ENCODE results near the gene CTAGE4. TPM values are rescaled to one million over a fixed set of nuclear protein-coding genes. Genes with fewer than 3 reads are reported as not detected.
"Not testable (repeated sequence)": the region's sequence is repeated elsewhere in the genome, so short reads cannot be mapped to it uniquely, and the experiment has no call there.

CTAGE4 gene, protein sequence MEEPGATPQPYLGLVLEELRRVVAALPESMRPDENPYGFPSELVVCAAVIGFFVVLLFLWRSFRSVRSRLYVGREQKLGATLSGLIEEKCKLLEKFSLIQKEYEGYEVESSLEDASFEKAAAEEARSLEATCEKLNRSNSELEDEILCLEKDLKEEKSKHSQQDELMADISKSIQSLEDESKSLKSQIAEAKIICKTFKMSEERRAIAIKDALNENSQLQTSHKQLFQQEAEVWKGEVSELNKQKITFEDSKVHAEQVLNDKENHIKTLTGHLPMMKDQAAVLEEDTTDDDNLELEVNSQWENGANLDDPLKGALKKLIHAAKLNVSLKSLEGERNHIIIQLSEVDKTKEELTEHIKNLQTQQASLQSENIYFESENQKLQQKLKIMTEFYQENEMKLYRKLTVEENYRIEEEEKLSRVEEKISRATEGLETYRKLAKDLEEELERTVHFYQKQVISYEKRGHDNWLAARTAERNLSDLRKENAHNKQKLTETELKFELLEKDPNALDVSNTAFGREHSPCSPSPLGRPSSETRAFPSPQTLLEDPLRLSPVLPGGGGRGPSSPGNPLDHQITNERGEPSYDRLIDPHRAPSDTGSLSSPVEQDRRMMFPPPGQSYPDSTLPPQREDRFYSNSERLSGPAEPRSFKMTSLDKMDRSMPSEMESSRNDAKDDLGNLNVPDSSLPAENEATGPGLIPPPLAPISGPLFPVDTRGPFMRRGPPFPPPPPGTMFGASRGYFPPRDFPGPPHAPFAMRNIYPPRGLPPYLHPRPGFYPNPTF
- 0.55 TPM in 1 of 2 replicates, not detected in the other for total RNA-seq
- long read RNA-seq, result 0 reads

DNA sequence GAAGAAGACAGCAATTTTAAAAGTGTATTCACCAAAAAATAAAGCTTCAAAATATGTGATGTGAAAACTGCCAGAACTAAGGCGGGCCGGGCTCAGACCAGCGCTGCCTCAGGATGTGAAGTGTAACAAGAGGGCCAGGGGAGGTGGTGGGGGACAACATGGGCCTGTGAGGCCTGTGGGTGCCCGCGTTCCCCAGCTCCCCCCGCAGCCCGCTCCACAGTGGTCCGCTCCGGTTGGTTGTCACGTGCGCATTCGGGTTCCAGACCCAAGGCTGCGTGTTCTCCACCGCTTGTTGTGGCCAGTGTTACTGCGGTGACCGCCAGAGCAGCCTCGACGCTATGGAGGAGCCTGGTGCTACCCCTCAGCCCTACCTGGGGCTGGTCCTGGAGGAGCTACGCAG, at the start of gene CTAGE4:
Gene CTAGE4 (plus strand): TSS at position 301 of the 400 bp plus-strand sequence. CDS start 38 bp downstream, at position 339.
- H3K4me3 Mint-ChIP-seq; H3K27me3 Mint-ChIP-seq (ENCODE audit: low read depth); H3K36me3 Mint-ChIP-seq (ENCODE audit: low read depth); H3K9me3 Mint-ChIP-seq; H3K27ac Mint-ChIP-seq (ENCODE audit: unreplicated experiment); DNase-seq (ENCODE audit: low read depth, low spot score); H3K4me1 Mint-ChIP-seq: not testable (repeated sequence)

DNA sequence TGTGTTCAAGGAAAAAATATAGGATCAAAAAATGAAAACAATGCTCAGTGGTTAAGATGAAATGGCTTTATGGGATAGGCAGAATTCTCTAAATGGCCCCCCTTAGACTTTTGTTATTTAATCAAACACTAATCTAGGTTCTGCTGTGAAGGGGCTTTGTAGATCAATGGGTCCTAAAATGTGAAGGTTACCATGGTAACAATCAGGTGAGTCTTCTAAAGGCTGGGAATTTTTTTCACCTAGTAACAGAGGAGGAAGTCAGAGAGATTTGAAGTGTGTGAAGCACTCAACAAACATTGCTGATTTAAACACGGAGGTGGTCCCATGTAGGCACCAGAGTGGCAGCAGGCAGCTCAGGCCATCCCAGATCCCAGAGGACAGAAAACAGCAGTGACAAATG, 49.1 kb upstream of the CTAGE4 start:
- no peak for DNase-seq (ENCODE audit: low read depth, low spot score)
- Mint-ChIP-seq H3K27ac (ENCODE audit: unreplicated experiment) (no peak overlapping the region), H3K4me1 (no peaks in the 10 kb centered on the region), H3K4me3 (no peak overlapping the region), H3K36me3 (ENCODE audit: low read depth) (no peaks in the 10 kb centered on the region), H3K27me3 (ENCODE audit: low read depth) (peaks cover 2% of the 10 kb centered on the region), H3K9me3 (no peaks in the 10 kb centered on the region)
- TF ChIP-seq, protein P1, sequence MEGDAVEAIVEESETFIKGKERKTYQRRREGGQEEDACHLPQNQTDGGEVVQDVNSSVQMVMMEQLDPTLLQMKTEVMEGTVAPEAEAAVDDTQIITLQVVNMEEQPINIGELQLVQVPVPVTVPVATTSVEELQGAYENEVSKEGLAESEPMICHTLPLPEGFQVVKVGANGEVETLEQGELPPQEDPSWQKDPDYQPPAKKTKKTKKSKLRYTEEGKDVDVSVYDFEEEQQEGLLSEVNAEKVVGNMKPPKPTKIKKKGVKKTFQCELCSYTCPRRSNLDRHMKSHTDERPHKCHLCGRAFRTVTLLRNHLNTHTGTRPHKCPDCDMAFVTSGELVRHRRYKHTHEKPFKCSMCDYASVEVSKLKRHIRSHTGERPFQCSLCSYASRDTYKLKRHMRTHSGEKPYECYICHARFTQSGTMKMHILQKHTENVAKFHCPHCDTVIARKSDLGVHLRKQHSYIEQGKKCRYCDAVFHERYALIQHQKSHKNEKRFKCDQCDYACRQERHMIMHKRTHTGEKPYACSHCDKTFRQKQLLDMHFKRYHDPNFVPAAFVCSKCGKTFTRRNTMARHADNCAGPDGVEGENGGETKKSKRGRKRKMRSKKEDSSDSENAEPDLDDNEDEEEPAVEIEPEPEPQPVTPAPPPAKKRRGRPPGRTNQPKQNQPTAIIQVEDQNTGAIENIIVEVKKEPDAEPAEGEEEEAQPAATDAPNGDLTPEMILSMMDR (conservative IDR thresholded peaks at IDR 0.05), result no peak

DNA sequence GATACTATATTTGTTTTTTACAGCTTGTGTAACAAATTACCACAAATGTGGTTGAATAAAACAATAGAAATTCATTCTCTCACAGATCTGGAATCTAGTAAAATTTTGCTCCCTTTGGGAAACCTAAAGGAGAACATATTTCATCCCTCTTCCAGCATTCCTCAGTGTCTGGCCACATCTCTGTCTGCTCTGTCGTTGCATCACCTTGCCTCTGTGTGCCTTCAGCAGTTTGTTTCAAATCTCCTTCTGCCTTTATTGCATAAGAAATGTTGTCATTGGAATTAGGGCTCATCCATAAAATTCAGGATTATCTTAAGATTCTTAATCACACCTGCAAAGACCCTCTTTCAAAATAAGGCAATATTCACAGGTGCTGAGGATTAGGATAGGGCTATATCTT, 45.8 kb upstream of the CTAGE4 start:
- Mint-ChIP-seq H3K9me3 (peaks cover 6% of the 10 kb centered on the region), H3K27ac (ENCODE audit: unreplicated experiment) (no peak overlapping the region), H3K4me3 (no peak overlapping the region), H3K27me3 (ENCODE audit: low read depth) (peaks cover 2% of the 10 kb centered on the region), H3K36me3 (ENCODE audit: low read depth) (no peaks in the 10 kb centered on the region), H3K4me1 (no peaks in the 10 kb centered on the region)
- DNase-seq (ENCODE audit: low read depth, low spot score), result no peak
- TF ChIP-seq, protein P1 (conservative IDR thresholded peaks at IDR 0.05), result no peak

DNA sequence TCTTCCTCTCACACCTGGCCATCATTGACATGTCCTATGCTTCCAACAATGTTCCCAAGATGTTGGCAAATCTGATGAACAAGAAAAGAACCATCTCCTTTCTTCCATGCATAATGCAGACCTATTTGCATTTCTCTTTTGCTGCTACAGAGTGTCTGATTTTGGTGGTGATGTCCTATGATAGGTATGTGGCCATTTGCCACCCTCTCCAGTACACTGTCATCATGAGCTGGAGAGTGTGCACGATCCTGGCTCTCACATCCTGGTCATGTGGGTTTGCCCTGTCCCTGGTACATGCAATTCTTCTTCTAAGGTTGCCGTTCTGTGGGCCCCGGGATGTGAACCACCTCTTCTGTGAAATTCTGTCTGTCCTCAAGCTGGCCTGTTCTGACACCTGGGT, 41.1 kb upstream of the CTAGE4 start:
- no peaks in the 10 kb centered on the region for H3K4me1 Mint-ChIP-seq
- H3K27me3 Mint-ChIP-seq (ENCODE audit: low read depth), result peaks cover 2% of the 10 kb centered on the region
- TF ChIP-seq, protein P1 (conservative IDR thresholded peaks at IDR 0.05), result no peak
- H3K27ac Mint-ChIP-seq (ENCODE audit: unreplicated experiment), result no peak overlapping the region
- H3K9me3 Mint-ChIP-seq, result peaks cover 12% of the 10 kb centered on the region
- no peaks in the 10 kb centered on the region for H3K36me3 Mint-ChIP-seq (ENCODE audit: low read depth)
- DNase-seq (ENCODE audit: low read depth, low spot score), result no peak
- no peak overlapping the region for H3K4me3 Mint-ChIP-seq

DNA sequence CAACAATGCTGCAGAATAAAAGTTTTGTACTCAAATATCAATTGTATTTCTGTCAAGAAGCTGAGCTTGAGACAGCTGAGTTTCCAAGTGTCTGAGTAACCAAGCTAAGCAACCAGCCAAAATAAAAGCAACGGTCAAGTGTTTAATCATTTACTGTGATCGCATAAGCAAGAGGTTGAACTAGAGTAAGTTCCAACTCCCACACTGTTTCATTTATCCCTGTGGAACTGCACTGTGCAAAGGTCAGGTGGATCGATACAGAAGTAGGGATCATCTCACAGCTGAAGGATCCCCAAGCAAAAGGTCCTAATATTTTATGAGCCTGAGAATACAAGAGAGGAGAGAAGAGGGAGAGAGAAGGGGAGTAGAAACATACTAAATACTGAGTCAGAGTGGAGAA, 38.8 kb upstream of the CTAGE4 start:
- no peak overlapping the region for H3K4me3 Mint-ChIP-seq
- H3K4me1 Mint-ChIP-seq, result no peaks in the 10 kb centered on the region
- H3K27me3 Mint-ChIP-seq (ENCODE audit: low read depth), result no peaks in the 10 kb centered on the region
- TF ChIP-seq, protein P1 (conservative IDR thresholded peaks at IDR 0.05), result no peak
- H3K27ac Mint-ChIP-seq (ENCODE audit: unreplicated experiment), result no peak overlapping the region
- peaks cover 6% of the 10 kb centered on the region for H3K36me3 Mint-ChIP-seq (ENCODE audit: low read depth)
- DNase-seq (ENCODE audit: low read depth, low spot score), result no peak
- peaks cover 24% of the 10 kb centered on the region for H3K9me3 Mint-ChIP-seq

Measured in neural crest cell (in vitro differentiated cells).